Sigmoid colon (tissue), 4 donors: ENCODE measurements around the gene GALNT12.

ENCODE experiments used
- CTCF ChIP-seq, 4 experiments: fragments of 450-650 bp in 3 of 4; fragments of 200-600 bp in 1 of 4; IDR thresholded peaks; one replicate each; pipeline ENCODE4 v1.5.1; 2016 to 2019; ENCODE audit warnings: antibody characterized with exemption in 4 of 4, mild to moderate bottlenecking in 3 of 4, moderate library complexity in 2 of 4
- EP300 ChIP-seq, 4 donors: sonication (generic); formaldehyde crosslinking; IDR thresholded peaks; one replicate each; pipeline ENCODE4 v1.6.1; 2017; ENCODE audit warnings: antibody characterized with exemption in 4 of 4
- POLR2A ChIP-seq, 2 donors: fragments of 450-650 bp; IDR thresholded peaks; one replicate each; pipeline ENCODE4 v1.6.1; 2016; ENCODE audit warnings: antibody characterized with exemption in 2 of 2, mild to moderate bottlenecking in 2 of 2, moderate library complexity in 2 of 2
- POLR2AphosphoS5 ChIP-seq, 4 donors: sonication (generic); formaldehyde crosslinking; IDR thresholded peaks; one replicate each; pipeline ENCODE4 v1.6.1; 2017; ENCODE audit warnings: antibody characterized with exemption in 4 of 4

- TF ChIP-seq CTCF (IDR thresholded peaks at IDR 0.05) (no peak), POLR2AphosphoS5 (IDR thresholded peaks at IDR 0.05) (peak; percentile 59 to 79 (median 64)), POLR2A (IDR thresholded peaks at IDR 0.05) (no peak), EP300 (IDR thresholded peaks at IDR 0.05) (peak in 2 of 4 donors; percentile 20 to 53)
Measured at GRCh38 chr9:98861781-98862504, 54.5 kb downstream of the GALNT12 start.
